Spinal cord (tissue), 10 donors: ENCODE results near the gene PLXDC2. TPM values are rescaled to one million over a fixed set of nuclear protein-coding genes. Genes with fewer than 3 reads are reported as not detected.

Experiments used
- DNase-seq, 6 donors: peaks; one replicate each; pipeline versions ENCODE4 v3.0.0 to v3.0.0-alpha.2; 2013 to 2015; ENCODE audit warnings: low spot score in 6 of 6, low read depth in 4 of 6
- H3K27ac ChIP-seq: one replicate; pipeline ENCODE4 v1.5.1; 2013; ENCODE audit warnings: low read depth, low read length, control low read depth
- H3K27me3 ChIP-seq: one replicate; pipeline ENCODE4 v1.6.1; 2013; ENCODE audit warnings: low read length; ENCODE audit not compliant: control insufficient read depth, insufficient read depth
- H3K36me3 ChIP-seq: one replicate; pipeline ENCODE4 v1.6.1; 2013; ENCODE audit warnings: low read length; ENCODE audit not compliant: control insufficient read depth, insufficient read depth
- H3K4me1 ChIP-seq: one replicate; pipeline ENCODE4 v1.6.1; 2013; ENCODE audit warnings: low read length; ENCODE audit not compliant: control insufficient read depth, insufficient read depth
- H3K4me3 ChIP-seq: one replicate; pipeline ENCODE4 v1.5.1; 2013; ENCODE audit warnings: low read depth, low read length, control low read depth
- H3K9me3 ChIP-seq: one replicate; pipeline ENCODE4 v1.6.1; 2013; ENCODE audit warnings: low read length; ENCODE audit not compliant: control insufficient read depth, insufficient read depth
- WGBS: methylation state at CpG from one replicate; pipeline ENCODE4 v1.1.5; 2013; ENCODE audit warnings: missing lambda C conversion rate; ENCODE audit not compliant: insufficient coverage; 5-methylcytosine and 5-hydroxymethylcytosine counted together
- polyA plus RNA-seq, 2 donors: library from polyadenylated mRNA; unstranded; fragments of 120-200 nt; gene quantifications; one replicate each; pipeline ENCODE4 v1.2.1, GENCODE V29; 2013; ENCODE audit not compliant: insufficient read length in 2 of 2
- total RNA-seq, 2 donors: library from RNA; depleted of rRNA in 1 of 2; stranded (reverse); fragments of 120-200 nt in 1 of 2; fragments of >200 nt in 1 of 2; gene quantifications; one replicate each; pipeline versions ENCODE4 v1.2.3 to v1.2.4, GENCODE V29; 2013 to 2014
- donor health status: healthy.

PLXDC2 gene
- total and polyA plus RNA-seq, 4 donors = 25.3 to 83.1 (median 55.7) TPM

DNA sequence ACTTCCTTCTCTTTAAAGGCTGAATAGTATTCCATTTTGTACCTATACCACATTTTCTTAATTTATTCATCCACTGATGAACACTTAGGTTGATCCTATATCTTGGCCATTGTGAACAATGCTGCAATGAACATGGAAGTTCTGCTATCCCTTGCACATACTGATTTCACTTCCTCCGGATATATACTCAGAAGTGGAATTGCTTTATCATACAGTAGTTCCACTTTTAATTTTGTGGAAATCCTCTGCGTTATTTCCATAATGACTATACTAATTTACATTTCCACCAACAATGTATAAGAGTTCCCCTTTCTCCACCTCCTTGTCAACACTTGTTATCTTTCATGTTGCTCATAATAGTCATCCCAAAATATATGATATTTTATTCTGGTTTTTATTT lies 312.6 kb downstream of the PLXDC2 start:
- Histone ChIP-seq H3K4me3 (no peak overlapping the region), H3K4me1 (no peaks in the 10 kb centered on the region), H3K27ac (no peak overlapping the region), H3K9me3 (no peaks in the 10 kb centered on the region), H3K36me3 (no peaks in the 10 kb centered on the region), H3K27me3 (no peaks in the 10 kb centered on the region)
- no peak for DNase-seq
- no CpG with 5 or more reads among the region's 2 CpGs for WGBS

DNA sequence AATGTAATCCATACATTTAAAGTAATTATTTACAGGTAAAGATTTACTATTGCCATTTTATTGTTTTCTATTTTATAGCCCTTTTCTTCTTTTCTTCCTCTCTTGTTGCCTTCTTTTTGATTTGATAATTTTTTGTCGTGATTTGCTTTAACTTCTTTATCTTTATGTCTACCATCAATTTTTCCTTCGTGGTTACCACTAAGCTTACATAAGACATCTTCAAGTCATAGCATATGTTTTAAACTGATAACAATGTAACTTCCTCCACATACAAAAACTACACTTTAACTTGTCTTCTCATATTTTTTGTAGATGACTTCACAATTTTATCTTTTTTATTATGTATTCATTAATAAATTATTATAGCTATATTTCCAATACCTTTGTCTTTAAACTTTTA lies 316.6 kb downstream of the PLXDC2 start:
- WGBS = no CpG with 5 or more reads among the region's 2 CpGs
- no peak for DNase-seq

GRCh38 chr10:20133669-20134189 lies 317.5 kb downstream of the PLXDC2 start:
- DNase-seq = no peak
- Histone ChIP-seq H3K27me3 (no peaks in the 10 kb centered on the region), H3K27ac (no peak overlapping the region), H3K36me3 (no peaks in the 10 kb centered on the region), H3K4me1 (no peaks in the 10 kb centered on the region), H3K4me3 (no peak overlapping the region), H3K9me3 (no peaks in the 10 kb centered on the region)
- WGBS = no CpG with 5 or more reads among the region's 2 CpGs

More for the DNA sequence above, 316.6 kb downstream of the PLXDC2 start:
- Histone ChIP-seq H3K27me3 (no peaks in the 10 kb centered on the region), H3K9me3 (no peaks in the 10 kb centered on the region), H3K4me3 (no peak overlapping the region), H3K36me3 (no peaks in the 10 kb centered on the region), H3K4me1 (no peaks in the 10 kb centered on the region), H3K27ac (no peak overlapping the region)

- no peak overlapping the region for H3K4me3 ChIP-seq
These were observed 326.1 kb downstream of the PLXDC2 start for GRCh38 chr10:20142311-20142710.

GRCh38 chr10:20144268-20144667 lies 328.0 kb downstream of the PLXDC2 start:
- H3K9me3 ChIP-seq = no peaks in the 10 kb centered on the region
- DNase-seq = no peak
- no peaks in the 10 kb centered on the region for H3K27me3 ChIP-seq
- H3K27ac ChIP-seq = no peak overlapping the region
- no peaks in the 10 kb centered on the region for H3K36me3 ChIP-seq
- H3K4me3 ChIP-seq = no peak overlapping the region
- WGBS = no CpG with 5 or more reads among the region's 1 CpG
- no peaks in the 10 kb centered on the region for H3K4me1 ChIP-seq

More at GRCh38 chr10:20142311-20142710, 326.1 kb downstream of the PLXDC2 start:
- H3K27me3 ChIP-seq = no peaks in the 10 kb centered on the region
- DNase-seq = no peak
- no peaks in the 10 kb centered on the region for H3K36me3 ChIP-seq
- H3K27ac ChIP-seq = no peak overlapping the region
- H3K4me1 ChIP-seq = no peaks in the 10 kb centered on the region
- H3K9me3 ChIP-seq = no peaks in the 10 kb centered on the region

GRCh38 chr10:20146004-20146403 lies 329.8 kb downstream of the PLXDC2 start:
- Histone ChIP-seq H3K9me3 (no peaks in the 10 kb centered on the region), H3K27ac (no peak overlapping the region), H3K4me1 (no peaks in the 10 kb centered on the region), H3K4me3 (no peak overlapping the region), H3K36me3 (no peaks in the 10 kb centered on the region), H3K27me3 (no peaks in the 10 kb centered on the region)
- no peak for DNase-seq
- no CpG with 5 or more reads among the region's 2 CpGs for WGBS

- DNase-seq = no peak
These were observed 331.5 kb downstream of the PLXDC2 start for GRCh38 chr10:20147684-20148083.

DNA sequence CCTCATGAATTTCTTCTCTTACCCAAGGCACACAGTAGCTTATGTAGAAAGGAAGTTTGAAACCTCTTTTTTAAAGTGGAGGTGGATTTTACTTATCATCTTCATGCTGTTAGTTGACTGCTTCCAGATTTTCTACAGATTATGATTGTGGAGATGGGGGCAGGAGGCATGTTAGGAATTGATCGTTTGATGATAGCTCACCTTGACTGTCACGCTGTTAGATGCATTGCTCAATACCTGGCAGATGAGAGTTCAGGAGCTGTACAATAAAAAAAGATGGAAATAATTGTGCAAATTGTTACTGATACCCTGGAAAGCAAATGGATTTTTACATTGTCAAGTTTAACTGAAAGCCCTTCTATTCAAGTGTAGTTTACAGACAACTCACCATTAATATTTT lies 340.3 kb downstream of the PLXDC2 start:
- no peak for DNase-seq
- WGBS = 67% methylated on average over 1 of the region's 2 CpGs
- no peak overlapping the region for H3K4me3 ChIP-seq
- no peaks in the 10 kb centered on the region for H3K9me3 ChIP-seq
- H3K27ac ChIP-seq = no peak overlapping the region
- no peaks in the 10 kb centered on the region for H3K27me3 ChIP-seq
- H3K36me3 ChIP-seq = no peaks in the 10 kb centered on the region
- peaks cover 2% of the 10 kb centered on the region for H3K4me1 ChIP-seq

More at GRCh38 chr10:20147684-20148083, 331.5 kb downstream of the PLXDC2 start:
- Histone ChIP-seq H3K4me1 (no peaks in the 10 kb centered on the region), H3K27ac (no peak overlapping the region), H3K36me3 (no peaks in the 10 kb centered on the region), H3K27me3 (no peaks in the 10 kb centered on the region), H3K9me3 (no peaks in the 10 kb centered on the region), H3K4me3 (no peak overlapping the region)
- WGBS = no CpG with 5 or more reads among the region's 2 CpGs

DNA sequence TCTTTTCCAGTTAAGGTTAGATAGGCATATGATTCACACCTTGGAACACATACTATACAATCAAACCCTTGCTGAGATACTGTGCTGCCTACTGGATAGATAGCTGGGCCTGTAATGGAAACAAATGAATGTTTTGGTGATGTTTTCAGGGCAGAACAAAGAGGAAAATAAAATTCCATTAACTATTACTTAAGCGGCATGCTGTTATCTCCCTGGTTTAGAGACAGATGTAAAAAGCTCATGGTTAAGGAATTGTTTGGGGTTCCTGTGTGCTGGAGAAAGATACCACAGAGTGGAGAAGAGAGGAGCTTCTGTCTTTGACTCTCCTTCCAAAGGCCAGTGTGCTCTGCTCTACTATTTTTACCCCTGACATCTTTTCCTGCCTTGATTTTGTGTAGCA lies 341.1 kb downstream of the PLXDC2 start:
- DNase-seq = no peak
- Histone ChIP-seq H3K4me1 (peaks cover 3% of the 10 kb centered on the region), H3K36me3 (no peaks in the 10 kb centered on the region), H3K27ac (peak overlapping the region; percentile 43), H3K4me3 (no peak overlapping the region), H3K27me3 (no peaks in the 10 kb centered on the region), H3K9me3 (no peaks in the 10 kb centered on the region)
- WGBS = no CpG with 5 or more reads among the region's 1 CpG

- Histone ChIP-seq H3K9me3 (no peaks in the 10 kb centered on the region), H3K4me1 (peaks cover 3% of the 10 kb centered on the region), H3K36me3 (no peaks in the 10 kb centered on the region), H3K27ac (peak overlapping the region; percentile 43), H3K4me3 (no peak overlapping the region), H3K27me3 (no peaks in the 10 kb centered on the region)
- DNase-seq = no peak
- no CpG with 5 or more reads among the region's 4 CpGs for WGBS
These were observed 341.9 kb downstream of the PLXDC2 start for GRCh38 chr10:20158086-20158485.
